ENCODE data around the gene ENAH.
"Not testable (repeated sequence)": the region's sequence is repeated elsewhere in the genome, so short reads cannot be mapped to it uniquely, and the experiment has no call there.

Gene ENAH

GRCh38 chr1:225642177-225642576 lies 10.7 kb downstream of the ENAH start:
- DNase-seq: no peak

GRCh38 chr1:225638853-225639252 lies 14.1 kb downstream of the ENAH start:
- DNase-seq: no peak

- DNase-seq: no peak
Measured at GRCh38 chr1:225637651-225638199, 15.2 kb downstream of the ENAH start.

GRCh38 chr1:225636992-225637391 lies 15.9 kb downstream of the ENAH start:
- not testable (repeated sequence) for DNase-seq

- DNase-seq: no peak
Measured at GRCh38 chr1:225635649-225636048, 17.3 kb downstream of the ENAH start.

GRCh38 chr1:225632836-225633235 lies 20.1 kb downstream of the ENAH start:
- not testable (repeated sequence) for DNase-seq

- no peak for DNase-seq
Measured at GRCh38 chr1:225631021-225631663, 21.8 kb downstream of the ENAH start.

- no peak for DNase-seq
Measured at GRCh38 chr1:225629483-225629882, 23.4 kb downstream of the ENAH start.

- not testable (repeated sequence) for DNase-seq
Measured at GRCh38 chr1:225628794-225629193, 24.1 kb downstream of the ENAH start.

GRCh38 chr1:225627304-225627947 lies 25.5 kb downstream of the ENAH start:
- no peak for DNase-seq

GRCh38 chr1:225626698-225627097 lies 26.2 kb downstream of the ENAH start:
- DNase-seq: no peak

GRCh38 chr1:225617956-225618355 lies 35.0 kb downstream of the ENAH start:
- DNase-seq: no peak

- no peak for DNase-seq
Measured at GRCh38 chr1:225617479-225617878, 35.4 kb downstream of the ENAH start.

GRCh38 chr1:225615403-225615790 lies 37.5 kb downstream of the ENAH start:
- DNase-seq: not testable (repeated sequence)

GRCh38 chr1:225613006-225613405 lies 39.9 kb downstream of the ENAH start:
- DNase-seq: no peak

- no peak for DNase-seq
Measured at GRCh38 chr1:225612287-225612686, 40.6 kb downstream of the ENAH start.

GRCh38 chr1:225611537-225612223 lies 41.2 kb downstream of the ENAH start:
- no peak for DNase-seq

- DNase-seq: no peak
Measured at GRCh38 chr1:225610539-225610938, 42.4 kb downstream of the ENAH start.

- no peak for DNase-seq
Measured at GRCh38 chr1:225608014-225608796, 44.7 kb downstream of the ENAH start.

- DNase-seq: no peak
Measured at GRCh38 chr1:225607355-225607754, 45.6 kb downstream of the ENAH start.

- no peak for DNase-seq
Measured at GRCh38 chr1:225603538-225604354, 49.2 kb downstream of the ENAH start.

GRCh38 chr1:225602590-225603206 lies 50.2 kb downstream of the ENAH start:
- DNase-seq: no peak
